ENCODE measurements around the gene PSMC4.
A peak's percentile ranks its signal among the peaks of the same experiment; 100 is the strongest.

The PSMC4 gene

GRCh38 chr19:39996811-39997637, 26.1 kb downstream of the PSMC4 start, which contains the start of gene ZNF546:
ZNF546 (plus strand) TSS chr19:39997060; CDS start chr19:39998327, 1,267 bp downstream.
- peak; percentile 98 for ATAC-seq
- TF ChIP-seq ZFP3 (CRISPR knock-in tag; IDR thresholded peaks at IDR 0.05): no peak
- TF ChIP-seq TSHZ2 (CRISPR knock-in tag; IDR thresholded peaks at IDR 0.05): no peak
- no peak for TF ChIP-seq ARNTL (CRISPR knock-in tag; IDR thresholded peaks at IDR 0.05; ENCODE audit: borderline replicate concordance, low read depth)
- TF ChIP-seq TCF4 (CRISPR knock-in tag; IDR thresholded peaks at IDR 0.05; ENCODE audit: borderline replicate concordance): no peak
- TF ChIP-seq, protein P1, sequence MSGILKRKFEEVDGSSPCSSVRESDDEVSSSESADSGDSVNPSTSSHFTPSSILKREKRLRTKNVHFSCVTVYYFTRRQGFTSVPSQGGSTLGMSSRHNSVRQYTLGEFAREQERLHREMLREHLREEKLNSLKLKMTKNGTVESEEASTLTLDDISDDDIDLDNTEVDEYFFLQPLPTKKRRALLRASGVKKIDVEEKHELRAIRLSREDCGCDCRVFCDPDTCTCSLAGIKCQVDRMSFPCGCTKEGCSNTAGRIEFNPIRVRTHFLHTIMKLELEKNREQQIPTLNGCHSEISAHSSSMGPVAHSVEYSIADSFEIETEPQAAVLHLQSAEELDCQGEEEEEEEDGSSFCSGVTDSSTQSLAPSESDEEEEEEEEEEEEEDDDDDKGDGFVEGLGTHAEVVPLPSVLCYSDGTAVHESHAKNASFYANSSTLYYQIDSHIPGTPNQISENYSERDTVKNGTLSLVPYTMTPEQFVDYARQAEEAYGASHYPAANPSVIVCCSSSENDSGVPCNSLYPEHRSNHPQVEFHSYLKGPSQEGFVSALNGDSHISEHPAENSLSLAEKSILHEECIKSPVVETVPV (CRISPR knock-in tag; IDR thresholded peaks at IDR 0.05): no peak
- TF ChIP-seq ZC3H10 (CRISPR knock-in tag; IDR thresholded peaks at IDR 0.05): no peak
- no peak for TF ChIP-seq OSR1 (CRISPR knock-in tag; IDR thresholded peaks at IDR 0.05)

DNA sequence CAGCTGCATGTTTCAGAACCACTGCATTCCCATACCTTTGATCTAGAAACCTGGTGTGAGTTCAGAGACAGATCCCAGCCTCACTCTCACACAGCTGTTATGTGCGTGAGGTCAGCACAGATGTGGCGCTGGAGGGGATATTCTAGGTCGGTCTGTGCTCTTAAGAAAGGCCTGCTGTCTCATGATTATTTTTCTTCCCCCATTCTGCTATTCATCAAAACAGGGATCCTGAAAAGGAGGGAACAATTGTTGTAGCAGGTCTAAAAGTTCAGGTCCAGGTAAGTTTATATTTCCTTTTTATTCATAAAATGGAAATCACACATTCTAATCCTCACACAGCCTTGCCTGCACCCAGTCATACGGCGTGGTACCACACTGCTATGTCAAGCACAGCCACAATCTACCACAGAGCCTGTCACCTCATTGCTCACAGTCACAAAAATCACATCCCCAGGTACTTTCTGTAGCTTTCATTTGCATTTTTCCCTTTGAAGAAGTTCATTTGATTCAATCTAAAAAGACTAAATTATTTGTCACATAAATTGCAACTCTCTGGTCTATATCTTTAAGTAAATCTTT, 26.8 kb downstream of the PSMC4 start:
- ATAC-seq: no peak; the same call in 1 of the 3 replicates
- TF ChIP-seq ZNF565 (CRISPR knock-in tag; conservative IDR thresholded peaks at IDR 0.05; ENCODE audit: low read depth) (no peak), BACH2 (CRISPR knock-in tag; IDR thresholded peaks at IDR 0.05; ENCODE audit: borderline replicate concordance) (no peak), ZNF70 (CRISPR knock-in tag; IDR thresholded peaks at IDR 0.05) (no peak)

- ATAC-seq: no peak
- TF ChIP-seq RARB (CRISPR knock-in tag; IDR thresholded peaks at IDR 0.05): no peak
- TF ChIP-seq TOX (CRISPR knock-in tag; IDR thresholded peaks at IDR 0.05; ENCODE audit: borderline replicate concordance): no peak
- no peak for TF ChIP-seq TSHZ2 (CRISPR knock-in tag; IDR thresholded peaks at IDR 0.05)
- TF ChIP-seq CSDC2 (CRISPR knock-in tag; IDR thresholded peaks at IDR 0.05): no peak
Measured at GRCh38 chr19:39998501-39998900, 27.5 kb downstream of the PSMC4 start.

DNA sequence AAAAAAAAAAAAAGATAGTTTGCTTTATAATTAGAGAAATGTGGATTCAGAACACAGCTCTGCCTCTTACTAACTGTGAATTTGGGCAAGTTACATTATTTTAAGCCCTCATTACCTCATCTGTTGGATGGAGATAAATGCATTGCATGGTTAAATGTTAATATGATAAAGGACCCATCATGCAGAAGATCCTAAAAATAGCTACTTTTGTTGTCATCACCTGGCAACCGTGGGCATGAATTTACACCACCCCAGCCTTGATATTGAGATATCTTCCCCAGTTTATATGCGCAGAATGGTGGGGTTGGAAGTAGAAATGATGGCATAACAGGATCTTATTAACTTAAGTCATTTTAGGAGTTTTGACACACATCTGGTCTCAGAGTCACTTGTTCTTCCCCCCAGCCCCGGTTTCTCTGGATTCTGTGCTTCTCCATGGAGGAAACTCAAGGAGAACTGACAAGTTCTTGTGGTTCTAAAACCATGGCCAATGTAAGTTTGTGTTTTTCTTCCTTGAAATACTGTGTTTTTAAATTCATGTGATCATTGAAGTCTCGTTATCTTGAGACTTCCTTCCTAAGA, 34.8 kb downstream of the PSMC4 start:
- no peak for ATAC-seq
- no peak for TF ChIP-seq OSR1 (CRISPR knock-in tag; IDR thresholded peaks at IDR 0.05)
- TF ChIP-seq, protein P2, sequence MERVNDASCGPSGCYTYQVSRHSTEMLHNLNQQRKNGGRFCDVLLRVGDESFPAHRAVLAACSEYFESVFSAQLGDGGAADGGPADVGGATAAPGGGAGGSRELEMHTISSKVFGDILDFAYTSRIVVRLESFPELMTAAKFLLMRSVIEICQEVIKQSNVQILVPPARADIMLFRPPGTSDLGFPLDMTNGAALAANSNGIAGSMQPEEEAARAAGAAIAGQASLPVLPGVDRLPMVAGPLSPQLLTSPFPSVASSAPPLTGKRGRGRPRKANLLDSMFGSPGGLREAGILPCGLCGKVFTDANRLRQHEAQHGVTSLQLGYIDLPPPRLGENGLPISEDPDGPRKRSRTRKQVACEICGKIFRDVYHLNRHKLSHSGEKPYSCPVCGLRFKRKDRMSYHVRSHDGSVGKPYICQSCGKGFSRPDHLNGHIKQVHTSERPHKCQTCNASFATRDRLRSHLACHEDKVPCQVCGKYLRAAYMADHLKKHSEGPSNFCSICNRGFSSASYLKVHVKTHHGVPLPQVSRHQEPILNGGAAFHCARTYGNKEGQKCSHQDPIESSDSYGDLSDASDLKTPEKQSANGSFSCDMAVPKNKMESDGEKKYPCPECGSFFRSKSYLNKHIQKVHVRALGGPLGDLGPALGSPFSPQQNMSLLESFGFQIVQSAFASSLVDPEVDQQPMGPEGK (CRISPR knock-in tag; IDR thresholded peaks at IDR 0.05; ENCODE audit: borderline replicate concordance): no peak

DNA sequence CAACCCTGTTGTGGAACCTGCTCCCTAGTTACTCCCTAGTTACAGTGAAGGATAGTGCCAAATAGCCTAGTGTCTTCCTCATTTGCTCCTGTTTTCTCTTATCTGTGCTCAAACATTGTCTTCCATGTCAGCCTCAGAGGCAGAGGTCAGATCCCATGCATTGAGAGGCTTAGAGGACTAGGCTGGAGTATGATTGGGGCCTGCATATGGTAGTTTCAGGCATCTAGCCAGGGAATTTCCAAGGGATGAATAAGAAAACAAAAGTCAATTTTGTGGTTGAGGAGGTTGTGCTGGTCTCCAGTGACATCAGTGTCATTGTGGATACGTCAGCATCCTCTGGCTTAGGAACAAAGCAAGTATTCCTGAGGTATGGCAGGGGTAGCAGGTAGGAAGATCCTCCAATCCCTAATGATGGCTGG, 35.3 kb downstream of the PSMC4 start:
- no peak for ATAC-seq
- TF ChIP-seq ISL1 (CRISPR knock-in tag; IDR thresholded peaks at IDR 0.05): no peak
- no peak for TF ChIP-seq ARNTL (CRISPR knock-in tag; IDR thresholded peaks at IDR 0.05; ENCODE audit: borderline replicate concordance, low read depth)
- TF ChIP-seq ZFP30 (CRISPR knock-in tag; IDR thresholded peaks at IDR 0.05): no peak
- no peak for TF ChIP-seq CSDC2 (CRISPR knock-in tag; IDR thresholded peaks at IDR 0.05)
- no peak for TF ChIP-seq ZNF70 (CRISPR knock-in tag; IDR thresholded peaks at IDR 0.05)

Measured in SK-N-SH treated with all-trans-retinoic acid at 6 μM for 48 hours (cell line).